CD4-positive, alpha-beta memory T cell (primary cell): ENCODE results near the gene GRM4. TPM values are rescaled to one million over a fixed set of nuclear protein-coding genes. Genes with fewer than 3 reads are reported as not detected.

Experiments
- CTCF ChIA-PET: fragments of 350-600 bp; sonication (Branson Sonifier 250); formaldehyde crosslinking; loops from one replicate; lab custom pipeline; 2021; ENCODE audit warnings: inconsistent platforms; ENCODE audit not compliant: partially characterized antibody; lab: Charles Lee
- POLR2A ChIA-PET: fragments of 350-600 bp; sonication (Branson Sonifier 250); formaldehyde crosslinking; loops from one replicate; lab custom pipeline; 2021; ENCODE audit not compliant: partially characterized antibody; lab: Charles Lee
- DNase-seq, 5 donors: peaks; one replicate each; pipeline versions ENCODE4 v3.0.0 to v3.0.0-alpha.2; 2020 to 2022; ENCODE audit warnings: mixed read lengths in 1 of 5
- H3K27ac ChIP-seq: one replicate; pipeline ENCODE4 v1.7.0; 2013; ENCODE audit warnings: low read depth, low read length
- H3K27me3 ChIP-seq: 2 replicates; pipeline ENCODE4 v1.7.0; 2013; ENCODE audit warnings: mild to moderate bottlenecking, low read length, moderate library complexity; ENCODE audit not compliant: insufficient read depth
- H3K36me3 ChIP-seq: 2 replicates; pipeline ENCODE4 v1.7.0; 2013; ENCODE audit warnings: mild to moderate bottlenecking, low read length, moderate library complexity; ENCODE audit not compliant: insufficient read depth
- H3K4me1 ChIP-seq: 2 replicates; pipeline ENCODE4 v1.7.0; 2013; ENCODE audit warnings: mild to moderate bottlenecking, low read length, moderate library complexity; ENCODE audit not compliant: insufficient read depth
- H3K4me3 ChIP-seq, 2 donors: one replicate each; pipeline ENCODE4 v1.7.0; 2013; ENCODE audit warnings: low read length in 2 of 2, mild to moderate bottlenecking in 1 of 2
- H3K9me3 ChIP-seq, 2 donors: one replicate each; pipeline ENCODE4 v1.7.0; 2013; ENCODE audit warnings: low read length in 2 of 2, control low read depth in 1 of 2; ENCODE audit not compliant: control insufficient read depth in 1 of 2
- H3K27ac Mint-ChIP-seq, 7 donors: one replicate each; pipeline ENCODE4 v1.8.0; 2020 to 2021; ENCODE audit warnings: mixed read lengths in 7 of 7, mild to moderate bottlenecking in 6 of 7, inconsistent platforms in 3 of 7, moderate library complexity in 3 of 7
- H3K27me3 Mint-ChIP-seq, 2 donors: one replicate each; pipeline ENCODE4 v1.8.0; 2020 to 2021; ENCODE audit warnings: mixed read lengths in 2 of 2
- H3K36me3 Mint-ChIP-seq, 2 donors: one replicate each; pipeline ENCODE4 v1.8.0; 2020 to 2021; ENCODE audit warnings: mixed read lengths in 2 of 2, inconsistent platforms in 1 of 2, mild to moderate bottlenecking in 1 of 2
- H3K4me1 Mint-ChIP-seq, 4 donors: one replicate each; pipeline ENCODE4 v1.8.0; 2020 to 2021; ENCODE audit warnings: mixed read lengths in 4 of 4, mild to moderate bottlenecking in 1 of 4
- H3K4me3 Mint-ChIP-seq, 8 donors: one replicate each; pipeline ENCODE4 v1.8.0; 2020 to 2021; ENCODE audit warnings: mixed read lengths in 8 of 8, mild to moderate bottlenecking in 7 of 8, moderate library complexity in 6 of 8, inconsistent platforms in 3 of 8
- H3K9me3 Mint-ChIP-seq, 8 donors: one replicate each; pipeline ENCODE4 v1.8.0; 2020 to 2021; ENCODE audit warnings: mixed read lengths in 8 of 8, mild to moderate bottlenecking in 5 of 8, inconsistent platforms in 3 of 8, moderate library complexity in 1 of 8
- intact Hi-C: fragments of 100-400 bp; cut with micrococcal nuclease; formaldehyde crosslinking; loops from one replicate; pipeline ENCODE4 v1.15.1; 2023
- polyA plus RNA-seq, 2 donors: library from polyadenylated mRNA; unstranded; fragments of 300-500 nt; fragmentation: Illumina TruSeq; gene quantifications; one replicate each; pipeline ENCODE4 v1.2.3, GENCODE V29; 2021
- total RNA-seq, 2 experiments: library from RNA; stranded (reverse); gene quantifications; one replicate each; pipeline ENCODE4 v1.2.3, GENCODE V29; 2021

GRM4 gene
- total and polyA plus RNA-seq, 4 experiments from 2014 or later = 0.09 TPM; not detected in 3

- DNase-seq = no peak
- H3K4me1 Mint-ChIP-seq = peaks cover 0 to 8% (median 2%) of the 10 kb centered on the region in 4 donors
- H3K9me3 ChIP-seq = no peaks in the 10 kb centered on the region
- POLR2A ChIA-PET = no interaction called here
- CTCF ChIA-PET = interaction anchor here (0.5 to 1.4 kb wide), 4 partner anchors 11 to 386 kb away, joined by 3 to 7 read pairs (median 4); no protein-coding TSS in a partner anchor
- H3K4me3 Mint-ChIP-seq = no peak overlapping the region
- peaks cover 0 to 21% (median 8%) of the 10 kb centered on the region in 8 donors for H3K9me3 Mint-ChIP-seq
- H3K4me3 ChIP-seq = no peak overlapping the region
- peaks cover 6% of the 10 kb centered on the region in 2 donors for H3K27me3 Mint-ChIP-seq
- H3K27ac ChIP-seq = no peak overlapping the region
- no peaks in the 10 kb centered on the region for H3K36me3 ChIP-seq
- peaks cover 10% of the 10 kb centered on the region for H3K4me1 ChIP-seq
- peaks cover 14% of the 10 kb centered on the region for H3K27me3 ChIP-seq
- peak overlapping the region in 1 of 7 donors; percentile 61 for H3K27ac Mint-ChIP-seq
- intact Hi-C loops = no loop called here
- no peaks in the 10 kb centered on the region for H3K36me3 Mint-ChIP-seq
Observed at GRCh38 chr6:34157851-34158250, 12.0 kb upstream of the GRM4 start.

- Mint-ChIP-seq H3K4me3 (no peak overlapping the region), H3K9me3 (peaks cover 0 to 21% (median 8%) of the 10 kb centered on the region in 8 donors), H3K36me3 (no peaks in the 10 kb centered on the region), H3K27me3 (peaks cover 8% of the 10 kb centered on the region in 2 donors), H3K27ac (peak overlapping the region in 1 of 7 donors; percentile 61), H3K4me1 (peaks cover 0 to 8% (median 2%) of the 10 kb centered on the region in 4 donors)
- intact Hi-C loops = no loop called here
- Histone ChIP-seq H3K36me3 (no peaks in the 10 kb centered on the region), H3K27ac (no peak overlapping the region), H3K4me3 (no peak overlapping the region), H3K27me3 (peaks cover 14% of the 10 kb centered on the region), H3K9me3 (no peaks in the 10 kb centered on the region), H3K4me1 (peaks cover 10% of the 10 kb centered on the region)
- no peak for DNase-seq
- ChIA-PET CTCF (interaction anchor here (0.5 to 1.1 kb wide), 3 partner anchors 39 to 386 kb away, joined by 3 to 7 read pairs (median 4); no protein-coding TSS in a partner anchor), POLR2A (no interaction called here)
Observed at GRCh38 chr6:34157236-34157830, 11.4 kb upstream of the GRM4 start.

- Mint-ChIP-seq H3K36me3 (no peaks in the 10 kb centered on the region), H3K9me3 (peaks cover 0 to 21% (median 8%) of the 10 kb centered on the region in 8 donors), H3K27ac (no peak overlapping the region), H3K4me3 (peak overlapping the region in 1 of 8 donors; percentile 49), H3K27me3 (peaks cover 19% of the 10 kb centered on the region in 2 donors), H3K4me1 (peaks cover 0 to 8% (median 2%) of the 10 kb centered on the region in 4 donors)
- peaks cover 19% of the 10 kb centered on the region for H3K27me3 ChIP-seq
- H3K27ac ChIP-seq = no peak overlapping the region
- DNase-seq = no peak
- CTCF ChIA-PET = interaction anchor here (0.6 to 3.9 kb wide), 10 partner anchors 8 to 954 kb away, joined by 3 to 48 read pairs (median 6); partner anchors contain the start of gene GRM4
- H3K4me3 ChIP-seq = no peak overlapping the region
- POLR2A ChIA-PET = no interaction called here
- H3K9me3 ChIP-seq = no peaks in the 10 kb centered on the region
- H3K4me1 ChIP-seq = peaks cover 10% of the 10 kb centered on the region
- intact Hi-C loops = no loop called here
- no peaks in the 10 kb centered on the region for H3K36me3 ChIP-seq
Observed at GRCh38 chr6:34155471-34156300, 9.8 kb upstream of the GRM4 start.

- Histone ChIP-seq H3K27me3 (peaks cover 22% of the 10 kb centered on the region), H3K4me3 (no peak overlapping the region), H3K27ac (no peak overlapping the region), H3K36me3 (no peaks in the 10 kb centered on the region), H3K9me3 (no peaks in the 10 kb centered on the region), H3K4me1 (peaks cover 10% of the 10 kb centered on the region)
- ChIA-PET CTCF (interaction anchor here (0.7 to 3.9 kb wide), 9 partner anchors 8 to 796 kb away, joined by 3 to 48 read pairs (median 7); partner anchors contain the start of gene GRM4), POLR2A (no interaction called here)
- H3K9me3 Mint-ChIP-seq = peaks cover 0 to 19% (median 6%) of the 10 kb centered on the region in 8 donors
- intact Hi-C loops = loop anchor here (1.0 to 5.0 kb wide), 4 partner anchors 11 to 568 kb away; no protein-coding TSS in a partner anchor
- peak; percentile 49 to 64 (median 58) for DNase-seq
- H3K4me1 Mint-ChIP-seq = peaks cover 0 to 8% (median 2%) of the 10 kb centered on the region in 4 donors
- peaks cover 25 to 27% of the 10 kb centered on the region in 2 donors for H3K27me3 Mint-ChIP-seq
- no peak overlapping the region for H3K27ac Mint-ChIP-seq
- H3K36me3 Mint-ChIP-seq = no peaks in the 10 kb centered on the region
- peak overlapping the region in 5 of 8 donors; percentile 35 to 74 (median 66) for H3K4me3 Mint-ChIP-seq
Observed at GRCh38 chr6:34154668-34155447, 9.0 kb upstream of the GRM4 start.

GRCh38 chr6:34152806-34153520 lies 7.1 kb upstream of the GRM4 start:
- H3K4me1 ChIP-seq = peaks cover 10% of the 10 kb centered on the region
- peak overlapping the region in 3 of 8 donors; percentile 21 to 46 (median 36) for H3K4me3 Mint-ChIP-seq
- peaks cover 30 to 38% of the 10 kb centered on the region in 2 donors for H3K27me3 Mint-ChIP-seq
- H3K27me3 ChIP-seq = peaks cover 27% of the 10 kb centered on the region
- H3K27ac ChIP-seq = no peak overlapping the region
- CTCF ChIA-PET = interaction anchor here (1.1 to 3.9 kb wide), 5 partner anchors 10 to 382 kb away, joined by 4 to 48 read pairs (median 16); no protein-coding TSS in a partner anchor
- H3K27ac Mint-ChIP-seq = no peak overlapping the region
- H3K4me3 ChIP-seq = no peak overlapping the region
- H3K36me3 Mint-ChIP-seq = no peaks in the 10 kb centered on the region
- DNase-seq = no peak
- intact Hi-C loops = loop anchor here (5.0 kb wide), 1 partner anchor 566 kb away; no protein-coding TSS in a partner anchor
- no peaks in the 10 kb centered on the region for H3K36me3 ChIP-seq
- POLR2A ChIA-PET = no interaction called here
- H3K9me3 ChIP-seq = no peaks in the 10 kb centered on the region
- peaks cover 0 to 8% (median 2%) of the 10 kb centered on the region in 4 donors for H3K4me1 Mint-ChIP-seq
- peaks cover 0 to 5% (median 0%) of the 10 kb centered on the region in 8 donors for H3K9me3 Mint-ChIP-seq

- H3K4me1 ChIP-seq = peaks cover 10% of the 10 kb centered on the region
- no peak for DNase-seq
- ChIA-PET POLR2A (no interaction called here), CTCF (interaction anchor here (1.1 to 1.4 kb wide), 2 partner anchors 11 to 380 kb away, joined by 4 read pairs; no protein-coding TSS in a partner anchor)
- Mint-ChIP-seq H3K4me1 (peaks cover 0 to 8% (median 2%) of the 10 kb centered on the region in 4 donors), H3K27ac (no peak overlapping the region), H3K4me3 (no peak overlapping the region), H3K36me3 (no peaks in the 10 kb centered on the region), H3K27me3 (peaks cover 30 to 39% of the 10 kb centered on the region in 2 donors), H3K9me3 (no peaks in the 10 kb centered on the region)
- H3K27me3 ChIP-seq = peaks cover 27% of the 10 kb centered on the region
- H3K36me3 ChIP-seq = no peaks in the 10 kb centered on the region
- no peaks in the 10 kb centered on the region for H3K9me3 ChIP-seq
- H3K4me3 ChIP-seq = no peak overlapping the region
- H3K27ac ChIP-seq = no peak overlapping the region
- intact Hi-C loops = loop anchor here (5.0 kb wide), 1 partner anchor 565 kb away; no protein-coding TSS in a partner anchor
Observed at GRCh38 chr6:34152042-34152524, 6.2 kb upstream of the GRM4 start.
